HG02588 (cell line): ENCODE data around the gene KHK.
"Not testable (repeated sequence)": the region's sequence is repeated elsewhere in the genome, so short reads cannot be mapped to it uniquely, and the experiment has no call there.

Experiments
- ATAC-seq: cut with Tn5 transposase; IDR thresholded peaks from one replicate; pipeline ENCODE4 v1.9.1; 2021; ENCODE audit warnings: mild to moderate bottlenecking, moderate library complexity; ENCODE audit not compliant: unreplicated experiment

The KHK gene

DNA sequence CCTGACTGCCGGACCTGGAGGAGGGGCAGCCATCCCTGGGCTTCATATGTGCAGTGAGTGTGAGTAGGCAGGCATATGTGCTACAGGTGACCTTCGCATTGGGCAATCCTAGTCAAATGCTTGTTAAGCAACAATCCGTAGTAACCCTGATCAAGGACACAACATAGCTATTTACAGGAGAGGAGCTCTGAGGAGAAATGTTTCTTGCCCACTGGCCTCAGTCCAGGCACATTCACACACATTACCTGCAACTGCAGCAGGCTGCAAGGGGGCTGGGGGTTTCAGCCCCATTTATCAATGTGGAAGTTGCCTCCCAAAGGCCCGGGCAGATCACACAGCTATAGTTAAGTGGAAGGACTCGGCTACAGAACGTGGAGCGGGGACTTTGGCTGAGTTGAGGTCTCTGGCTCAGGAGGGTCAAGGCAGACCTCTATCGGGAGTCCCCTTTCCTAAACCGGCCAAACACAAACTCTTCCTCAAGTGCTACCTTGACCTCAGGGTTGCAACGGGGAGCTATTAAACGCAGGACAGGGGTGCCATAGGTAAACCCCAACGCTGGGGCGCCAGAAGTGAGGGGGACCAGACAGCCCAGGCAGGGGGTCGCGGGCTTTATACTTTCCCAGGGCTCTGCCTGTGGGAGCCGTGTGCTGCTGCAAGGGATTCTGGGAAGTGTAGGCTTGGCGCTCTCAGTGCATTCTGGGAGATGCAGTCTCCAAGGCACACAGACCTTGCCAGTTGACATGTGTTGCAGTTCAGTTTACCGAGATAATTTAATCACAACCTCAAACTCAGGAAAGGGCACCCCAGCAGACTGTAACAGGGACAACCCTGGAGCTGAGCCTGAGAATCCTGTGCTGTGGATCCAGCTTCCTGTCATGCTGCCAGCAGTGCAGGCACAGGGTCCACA, 9.4 kb downstream of the KHK start:
- ATAC-seq = no peak

DNA sequence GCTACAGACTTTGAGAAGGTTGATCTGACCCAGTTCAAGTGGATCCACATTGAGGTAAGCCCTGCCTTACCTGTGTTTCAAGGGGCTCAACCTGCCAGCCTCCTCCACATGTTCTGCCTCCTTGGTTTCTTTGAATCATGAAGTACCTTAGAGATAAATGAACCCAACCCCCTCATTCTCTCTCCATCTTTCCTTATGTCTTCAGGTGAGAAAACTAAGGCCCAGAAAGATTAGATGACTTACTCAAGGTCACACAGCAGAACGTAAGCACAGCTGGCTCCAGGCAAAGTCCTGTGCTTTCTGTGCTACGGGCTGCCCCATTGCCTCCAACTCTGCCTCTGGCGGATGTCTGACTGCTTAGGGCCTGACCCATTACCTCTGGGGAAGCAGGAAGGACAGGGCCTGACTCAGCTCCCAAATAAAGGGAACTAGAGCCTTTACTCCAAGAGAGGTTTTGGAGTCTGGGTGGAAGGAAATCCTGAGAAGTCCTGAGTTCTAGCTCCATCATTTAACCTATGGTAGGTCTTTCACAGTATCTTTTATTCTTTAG, 10.3 kb downstream of the KHK start:
- no peak for ATAC-seq

DNA sequence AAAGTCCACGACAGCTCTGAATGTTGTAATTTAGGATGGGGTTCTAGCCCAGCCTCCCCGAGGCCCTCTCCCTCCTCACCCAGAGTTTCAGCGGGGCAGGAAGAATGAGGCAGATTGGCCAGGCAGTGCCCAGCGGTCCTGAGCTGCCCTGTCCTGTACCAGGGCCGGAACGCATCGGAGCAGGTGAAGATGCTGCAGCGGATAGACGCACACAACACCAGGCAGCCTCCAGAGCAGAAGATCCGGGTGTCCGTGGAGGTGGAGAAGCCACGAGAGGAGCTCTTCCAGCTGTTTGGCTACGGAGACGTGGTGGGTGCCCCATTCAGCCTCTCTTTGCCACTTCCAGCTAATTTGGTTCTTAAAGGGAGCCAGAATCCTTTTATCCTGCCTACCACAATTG, 10.8 kb downstream of the KHK start:
- no peak for ATAC-seq

DNA sequence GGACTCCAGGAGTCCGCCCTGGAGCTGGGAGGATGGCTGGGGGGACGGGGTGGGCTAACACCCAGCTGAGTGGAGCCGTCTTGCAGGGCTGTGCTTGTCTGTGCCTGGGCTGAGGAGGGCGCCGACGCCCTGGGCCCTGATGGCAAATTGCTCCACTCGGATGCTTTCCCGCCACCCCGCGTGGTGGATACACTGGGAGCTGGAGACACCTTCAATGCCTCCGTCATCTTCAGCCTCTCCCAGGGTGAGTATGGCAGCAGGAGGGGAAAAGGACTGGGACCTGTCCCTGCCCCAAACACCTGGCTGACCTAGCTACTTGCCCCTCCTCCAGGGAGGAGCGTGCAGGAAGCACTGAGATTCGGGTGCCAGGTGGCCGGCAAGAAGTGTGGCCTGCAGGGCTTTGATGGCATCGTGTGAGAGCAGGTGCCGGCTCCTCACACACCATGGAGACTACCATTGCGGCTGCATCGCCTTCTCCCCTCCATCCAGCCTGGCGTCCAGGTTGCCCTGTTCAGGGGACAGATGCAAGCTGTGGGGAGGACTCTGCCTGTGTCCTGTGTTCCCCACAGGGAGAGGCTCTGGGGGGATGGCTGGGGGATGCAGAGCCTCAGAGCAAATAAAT, 12.9 kb downstream of the KHK start:
- no peak for ATAC-seq

DNA sequence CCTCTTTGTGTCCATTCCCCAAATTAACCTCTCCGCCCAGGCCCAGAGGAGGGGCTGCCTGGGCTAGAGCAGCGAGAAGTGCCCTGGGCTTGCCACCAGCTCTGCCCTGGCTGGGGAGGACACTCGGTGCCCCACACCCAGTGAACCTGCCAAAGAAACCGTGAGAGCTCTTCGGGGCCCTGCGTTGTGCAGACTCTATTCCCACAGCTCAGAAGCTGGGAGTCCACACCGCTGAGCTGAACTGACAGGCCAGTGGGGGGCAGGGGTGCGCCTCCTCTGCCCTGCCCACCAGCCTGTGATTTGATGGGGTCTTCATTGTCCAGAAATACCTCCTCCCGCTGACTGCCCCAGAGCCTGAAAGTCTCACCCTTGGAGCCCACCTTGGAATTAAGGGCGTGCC, 13.5 kb downstream of the KHK start:
- no peak for ATAC-seq

DNA sequence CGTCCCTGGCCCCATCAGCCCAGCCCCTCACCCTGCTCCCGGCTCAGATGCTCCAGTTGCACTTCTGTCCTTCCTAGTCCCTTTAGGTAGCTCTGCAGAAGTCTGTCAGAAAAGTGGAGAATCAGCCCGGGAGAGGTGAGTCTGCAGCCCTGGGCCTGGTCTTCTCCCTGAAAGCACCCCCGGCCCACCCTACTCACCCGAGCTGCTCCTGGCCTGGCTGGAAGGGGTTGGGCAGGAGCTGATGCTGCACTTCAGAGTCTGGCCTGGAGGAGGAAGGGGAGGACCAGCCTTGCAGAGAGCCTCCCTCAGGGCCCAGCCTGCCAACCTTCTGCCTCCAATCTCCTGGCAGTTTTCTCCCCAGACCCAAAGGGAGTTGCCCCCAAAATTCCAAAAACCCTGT, 15.8 kb downstream of the KHK start:
- ATAC-seq = no peak

DNA sequence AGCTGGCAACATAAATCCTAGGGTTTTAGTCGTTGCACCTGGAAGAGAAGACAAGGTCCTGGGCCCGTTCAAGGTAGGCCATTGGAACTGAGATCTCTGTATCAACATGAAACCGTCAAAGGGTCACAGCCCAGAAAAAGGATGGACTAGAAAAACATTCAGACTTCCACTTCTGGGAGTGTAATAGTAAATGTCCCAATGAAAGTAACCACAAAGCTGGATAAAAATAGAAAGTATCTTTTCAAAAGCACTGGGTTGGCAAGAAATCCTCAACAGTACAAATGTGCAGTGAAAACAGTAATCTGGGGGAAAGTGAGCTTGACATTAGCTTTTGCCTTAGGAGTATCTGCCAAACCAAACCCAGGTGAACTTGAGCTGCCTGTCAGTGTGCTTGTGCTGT, 19.4 kb downstream of the KHK start:
- ATAC-seq = no peak

DNA sequence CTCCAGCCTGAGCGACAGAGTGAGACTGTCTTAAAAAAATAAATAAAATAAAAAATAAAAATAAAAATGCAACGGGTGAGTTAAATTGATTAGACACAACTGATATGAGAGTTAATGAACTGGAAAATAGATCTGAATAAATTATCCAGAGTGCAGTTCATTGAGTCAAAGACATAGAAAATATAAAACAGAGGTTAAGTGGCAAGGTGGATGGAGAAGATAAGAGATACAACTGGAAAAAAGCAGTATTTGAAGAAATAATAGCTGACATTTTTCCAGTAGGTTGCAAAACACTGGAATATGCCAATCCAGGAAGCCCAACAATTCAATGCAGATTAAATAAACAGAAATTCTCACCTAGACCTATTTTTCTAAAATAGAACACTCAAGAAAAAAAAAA, 21.6 kb downstream of the KHK start:
- no peak for ATAC-seq

DNA sequence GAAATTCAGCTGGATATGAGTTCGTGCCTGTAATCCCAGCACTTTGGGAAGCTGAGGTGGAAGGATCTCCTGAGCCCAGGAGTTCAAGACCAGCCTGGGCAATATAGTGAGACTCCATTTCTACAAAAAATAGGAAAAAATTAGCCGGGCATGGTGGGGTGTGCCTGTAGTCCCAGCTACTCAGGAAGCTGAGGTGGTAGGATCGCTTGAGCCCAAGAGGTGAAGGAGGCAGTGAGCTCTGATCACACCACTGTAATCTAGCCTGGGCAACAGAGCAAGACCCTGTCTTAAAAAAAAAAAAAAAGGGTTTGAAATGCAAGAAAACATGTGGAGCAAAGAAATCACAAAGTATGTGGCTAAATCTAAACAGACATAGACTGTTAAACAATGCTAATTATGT, 22.5 kb downstream of the KHK start:
- no peak for ATAC-seq

DNA sequence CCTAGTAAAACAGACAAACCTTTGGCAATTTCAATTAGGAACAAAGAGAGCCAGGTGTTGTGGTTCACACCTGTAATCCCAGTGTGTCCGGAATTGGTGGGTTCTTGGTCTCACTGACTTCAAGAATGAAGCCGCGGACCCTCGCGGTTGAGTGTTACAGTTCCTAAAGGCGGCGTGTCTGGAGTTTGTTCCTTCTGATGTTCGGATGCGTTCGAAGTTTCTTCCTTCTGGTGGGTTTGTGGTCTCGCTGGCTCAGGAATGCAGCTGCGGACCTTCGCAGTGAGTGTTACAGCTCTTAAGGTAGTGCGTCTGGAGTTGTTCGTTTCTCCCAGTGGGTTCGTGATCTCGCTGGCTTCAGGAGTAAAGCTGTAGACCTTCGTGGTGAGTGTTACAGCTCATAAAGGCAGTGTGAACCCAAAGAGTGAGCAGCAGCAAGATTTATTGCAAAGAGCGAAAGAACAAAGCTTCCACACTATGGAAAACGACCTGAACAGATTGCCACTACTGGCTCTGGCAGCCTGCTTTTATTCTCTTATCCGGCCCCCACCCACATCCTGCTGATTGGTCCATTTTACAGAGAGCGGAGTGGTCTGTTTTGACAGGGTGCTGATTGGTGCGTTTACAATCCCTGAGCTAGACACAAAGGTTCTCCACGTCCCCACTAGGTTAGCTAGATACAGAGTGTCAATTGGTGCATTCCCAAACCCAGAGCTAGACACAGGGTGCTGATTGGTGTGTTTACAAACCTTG, 24.2 kb downstream of the KHK start:
- ATAC-seq = not testable (repeated sequence)

DNA sequence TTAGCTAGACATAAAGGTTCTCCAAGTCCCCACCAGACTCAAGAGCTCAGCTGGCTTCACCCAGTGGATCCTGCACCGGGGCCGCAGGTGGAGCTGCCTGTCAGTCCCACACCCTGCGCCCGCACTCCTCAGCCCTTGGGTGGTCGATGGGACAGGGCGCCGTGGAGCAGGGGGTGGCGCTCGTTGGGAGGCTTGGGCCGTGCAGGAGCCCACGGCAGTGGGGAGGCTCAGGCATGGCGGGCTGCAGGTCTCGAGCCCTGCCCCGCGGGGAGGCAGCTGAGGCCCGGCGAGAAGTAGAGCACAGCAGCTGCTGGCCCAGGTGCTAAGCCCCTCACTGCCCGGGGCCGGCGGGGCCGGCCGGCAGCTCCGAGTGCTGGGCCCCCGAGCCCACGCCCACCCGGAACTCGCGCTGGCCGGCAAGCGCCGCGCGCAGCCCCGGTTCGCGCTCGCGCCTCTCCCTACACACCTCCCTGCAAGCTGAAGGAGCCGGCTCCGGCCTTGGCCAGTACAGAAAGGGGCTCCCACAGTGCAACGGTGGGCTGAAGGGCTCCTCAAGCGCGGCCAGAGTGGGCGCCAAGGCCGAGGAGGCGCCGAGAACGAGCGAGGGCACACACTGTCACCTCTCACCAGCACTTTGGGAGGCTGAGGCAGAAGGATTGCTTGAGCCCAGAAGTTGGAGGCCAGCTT, 25.0 kb downstream of the KHK start:
- ATAC-seq = not testable (repeated sequence)

DNA sequence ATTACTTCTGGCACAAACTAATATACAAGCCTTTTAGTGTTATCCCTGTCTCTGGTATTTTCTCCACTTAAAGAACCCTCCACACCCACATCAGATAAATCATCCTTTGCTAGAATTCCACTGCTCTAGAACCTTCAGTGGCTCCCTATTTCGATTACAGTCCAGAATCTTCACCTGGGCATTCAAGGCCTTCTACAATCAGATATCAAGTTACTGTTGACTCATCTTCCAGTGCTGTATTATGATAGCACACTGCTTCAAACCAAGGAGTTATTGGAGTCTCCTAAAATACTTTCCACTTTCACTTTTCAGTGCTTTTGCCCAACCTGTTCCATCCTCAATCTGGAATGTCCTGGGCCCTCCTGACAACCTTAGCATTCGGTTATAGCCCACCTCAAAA, 28.9 kb downstream of the KHK start:
- ATAC-seq = no peak

DNA sequence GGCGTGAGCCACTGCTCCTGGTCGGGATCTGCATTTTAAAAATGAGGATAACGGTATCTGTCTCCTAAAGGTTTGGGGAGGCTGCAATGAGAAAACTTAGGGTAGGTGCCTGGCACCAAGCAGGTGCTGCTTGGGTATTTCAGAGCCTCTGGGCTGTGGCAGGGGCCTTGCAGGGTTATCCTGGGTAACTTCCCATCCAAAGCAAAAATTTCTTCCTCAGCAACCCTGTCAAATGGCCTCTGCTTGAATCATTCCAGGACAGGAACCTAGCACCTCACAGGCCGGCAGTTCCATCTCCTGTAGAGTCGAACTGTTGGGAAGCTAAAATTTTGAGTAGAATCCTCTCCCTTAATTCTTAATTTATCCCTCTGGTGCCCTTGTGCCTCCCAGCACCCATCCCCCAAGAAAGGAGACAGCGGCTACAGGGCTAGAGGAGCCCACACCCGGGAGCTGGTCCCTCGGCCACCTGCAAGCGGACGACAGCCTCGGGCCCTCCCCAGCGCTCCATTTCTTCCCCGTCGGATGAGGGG, 31.5 kb downstream of the KHK start:
- ATAC-seq = no peak

DNA sequence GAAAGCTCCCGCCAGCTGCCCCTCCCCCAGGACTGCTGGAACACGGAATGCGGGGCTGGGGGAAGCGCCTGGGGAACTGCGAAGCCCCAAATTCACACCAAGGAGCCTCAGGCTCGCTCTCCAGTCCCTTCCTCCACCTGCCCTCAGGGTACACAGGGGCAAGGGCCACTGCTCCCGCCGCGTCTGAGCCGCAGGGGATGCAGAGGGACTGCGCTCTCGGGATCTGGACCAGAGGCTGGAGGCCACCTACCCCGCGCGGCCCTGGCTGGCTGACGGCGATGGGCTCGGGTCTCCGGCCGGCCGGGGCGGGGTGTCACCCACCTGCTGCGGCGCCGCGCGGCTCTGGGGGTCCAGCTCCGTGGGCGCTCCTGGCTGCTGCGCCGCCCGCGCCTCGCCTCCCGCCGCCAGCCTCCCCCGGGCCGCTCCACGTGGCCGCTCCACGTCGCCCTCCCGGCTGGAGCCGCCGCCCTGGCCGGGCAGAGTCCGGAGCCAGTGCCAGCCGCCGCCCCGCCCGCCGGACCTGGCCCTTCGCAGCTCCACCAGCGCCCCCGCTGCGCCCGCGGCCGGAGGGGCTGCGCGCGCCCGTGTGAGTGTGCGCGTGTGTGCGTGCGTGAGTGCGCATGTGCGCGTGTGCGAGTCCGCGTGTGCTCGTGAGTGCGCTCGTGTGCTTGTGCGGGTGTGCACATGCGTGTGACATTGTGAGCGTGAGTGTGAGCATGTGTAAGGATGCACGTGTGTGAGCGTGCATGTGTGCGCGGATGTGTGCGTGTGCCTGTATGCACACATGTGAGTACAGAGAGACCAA, 32.2 kb downstream of the KHK start, which contains the start of gene CGREF1:
Gene CGREF1, minus strand, starts transcription at position 604 of the 805 bp plus-strand sequence. CDS start 14,762 bp downstream, outside the sequence.
- no peak for ATAC-seq

DNA sequence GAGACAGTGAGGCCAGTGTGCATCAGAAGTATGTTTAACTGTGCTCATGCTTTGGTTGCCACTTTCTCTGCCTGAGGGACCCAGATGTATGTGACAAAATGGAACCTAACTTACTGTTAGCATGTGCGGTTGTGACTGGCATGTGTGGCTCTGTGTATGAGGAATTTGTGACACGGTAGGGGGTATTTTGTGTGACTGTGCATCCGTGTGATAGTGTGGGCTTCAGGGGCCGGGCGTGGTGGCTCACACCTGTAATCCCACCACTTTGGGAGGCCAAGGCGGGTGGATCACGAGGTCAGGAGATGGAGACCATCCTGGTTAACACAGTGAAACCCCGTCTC, 32.7 kb downstream of the KHK start:
- ATAC-seq = not testable (repeated sequence)

DNA sequence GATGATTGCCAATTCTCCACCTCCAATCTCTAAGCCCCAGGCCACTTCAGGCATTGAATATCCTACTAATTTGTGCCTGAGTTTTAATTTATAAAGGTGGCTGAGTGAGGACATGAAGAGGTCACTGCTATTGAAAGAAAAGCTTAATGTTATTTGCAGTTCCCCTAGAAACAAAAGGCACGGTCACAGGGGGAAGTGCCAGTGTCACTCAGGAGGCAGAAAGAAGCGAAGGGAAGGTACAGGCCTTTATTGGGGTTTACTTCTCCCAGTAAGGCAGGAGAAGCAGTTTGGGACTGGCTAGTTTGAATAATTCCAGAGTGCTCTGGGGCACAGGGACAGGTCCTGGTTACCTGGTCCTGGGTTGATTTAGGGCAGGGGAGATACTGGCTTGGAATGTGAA, 35.3 kb downstream of the KHK start:
- no peak for ATAC-seq

DNA sequence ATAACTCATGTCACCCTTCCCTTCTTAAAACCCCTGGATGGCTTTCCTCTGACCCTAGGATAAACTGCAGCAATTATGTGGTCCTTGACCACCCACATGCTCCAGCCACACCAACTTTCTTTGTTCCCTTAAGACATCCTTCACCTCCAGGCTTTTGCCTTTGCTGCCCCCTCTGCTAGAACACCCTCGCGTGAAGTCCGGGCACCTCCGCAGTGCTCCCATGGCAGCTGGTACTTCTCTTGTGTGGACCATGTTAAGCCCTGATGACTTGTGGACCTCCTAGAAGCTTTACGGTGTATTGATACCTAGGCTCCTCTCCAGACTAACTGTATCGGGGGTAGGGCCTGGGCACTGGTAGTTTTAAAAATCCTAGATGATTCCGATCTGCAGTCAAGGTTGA, 36.2 kb downstream of the KHK start:
- ATAC-seq = no peak

DNA sequence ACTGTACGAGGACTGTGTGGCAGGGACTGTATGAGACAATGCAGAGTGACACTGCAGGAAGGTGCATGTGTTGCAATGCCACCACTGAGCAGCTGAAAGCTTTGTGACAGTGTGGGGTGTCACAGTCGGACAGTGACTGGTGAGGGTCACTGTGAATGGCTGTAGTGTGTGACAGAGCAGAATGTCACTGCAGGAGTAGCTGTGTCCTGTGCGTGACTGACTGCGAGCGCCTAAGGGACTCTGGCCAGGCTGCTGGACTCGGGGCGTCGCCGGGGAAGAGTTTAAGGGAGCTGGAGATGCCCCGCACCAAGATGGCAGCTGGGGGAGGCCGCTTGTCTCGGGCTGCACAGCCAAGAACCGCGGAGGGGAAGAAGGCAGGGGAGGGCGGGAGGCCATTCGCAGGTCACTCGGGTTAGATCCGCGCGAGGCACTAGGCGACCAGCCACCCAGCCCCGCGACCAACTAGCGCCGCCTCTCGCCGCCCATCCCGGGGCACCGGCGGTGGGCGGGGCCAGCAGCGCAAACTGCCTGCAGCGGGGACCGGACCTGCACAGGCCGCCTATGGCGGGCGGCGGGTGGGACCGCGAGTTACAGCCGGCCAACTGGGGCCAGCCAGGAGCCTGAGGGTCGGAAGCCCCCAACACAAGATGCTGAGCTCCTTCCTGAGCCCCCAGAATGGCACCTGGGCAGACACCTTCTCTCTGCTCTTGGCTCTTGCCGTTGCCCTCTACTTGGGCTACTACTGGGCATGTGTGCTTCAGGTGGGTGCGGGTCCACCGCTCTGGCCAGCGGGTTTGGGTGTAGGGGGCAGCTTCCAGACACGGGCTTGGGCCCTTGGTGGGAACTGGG, 37.0 kb downstream of the KHK start, which contains the start of gene ABHD1:
Gene ABHD1, plus strand, starts transcription at position 514 of the 849 bp plus-strand sequence. Its CDS starts 134 bp downstream, at position 648.
- no peak for ATAC-seq

DNA sequence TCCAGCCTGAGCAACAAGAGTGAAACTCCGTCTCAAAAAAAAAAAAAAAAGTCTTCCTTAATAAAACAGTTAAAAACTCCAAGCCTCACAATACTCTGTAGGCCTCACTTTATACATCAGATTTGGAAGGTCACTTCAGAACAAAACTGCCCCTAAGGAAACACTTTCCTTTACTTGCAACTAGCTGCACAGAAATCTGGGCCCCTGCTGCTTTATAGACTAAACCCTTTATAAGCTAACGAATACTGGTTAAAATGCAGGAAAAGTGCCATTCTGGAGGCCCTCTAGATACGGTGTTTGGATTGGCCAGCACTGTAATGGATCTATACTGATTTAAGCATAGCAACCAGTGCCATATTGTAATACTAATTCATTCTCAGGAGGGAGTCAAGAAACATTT, 38.5 kb downstream of the KHK start:
- no peak for ATAC-seq
